IPS-11a (cell line): Measurements from ENCODE around the gene ADAMTS17.

Experiments
- H3K4me3 ChIP-seq: one replicate; pipeline ENCODE4 v1.5.1; 2013; ENCODE audit warnings: low read depth, low read length, control low read depth

ADAMTS17 gene

DNA sequence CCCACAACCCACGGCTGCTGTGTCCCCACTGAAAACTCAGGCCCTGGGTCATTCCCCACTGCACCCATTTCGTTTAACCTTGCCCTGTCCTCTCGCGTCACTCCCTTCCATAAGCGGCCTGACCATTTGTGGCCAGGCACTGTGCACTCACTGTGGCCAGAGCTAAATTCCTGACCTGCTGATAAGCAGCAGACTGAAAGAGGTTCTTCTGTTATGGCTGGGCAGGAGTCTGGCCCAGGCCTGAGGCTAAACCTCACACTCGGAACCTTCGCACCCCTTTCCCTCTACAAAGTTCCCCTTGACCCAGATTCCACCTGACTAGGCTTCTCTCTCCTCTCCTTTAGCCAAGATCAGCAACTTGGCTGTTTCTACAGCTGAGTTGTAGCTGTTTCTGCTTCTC lies 62.3 kb downstream of the ADAMTS17 start:
- no peak overlapping the region for H3K4me3 ChIP-seq

DNA sequence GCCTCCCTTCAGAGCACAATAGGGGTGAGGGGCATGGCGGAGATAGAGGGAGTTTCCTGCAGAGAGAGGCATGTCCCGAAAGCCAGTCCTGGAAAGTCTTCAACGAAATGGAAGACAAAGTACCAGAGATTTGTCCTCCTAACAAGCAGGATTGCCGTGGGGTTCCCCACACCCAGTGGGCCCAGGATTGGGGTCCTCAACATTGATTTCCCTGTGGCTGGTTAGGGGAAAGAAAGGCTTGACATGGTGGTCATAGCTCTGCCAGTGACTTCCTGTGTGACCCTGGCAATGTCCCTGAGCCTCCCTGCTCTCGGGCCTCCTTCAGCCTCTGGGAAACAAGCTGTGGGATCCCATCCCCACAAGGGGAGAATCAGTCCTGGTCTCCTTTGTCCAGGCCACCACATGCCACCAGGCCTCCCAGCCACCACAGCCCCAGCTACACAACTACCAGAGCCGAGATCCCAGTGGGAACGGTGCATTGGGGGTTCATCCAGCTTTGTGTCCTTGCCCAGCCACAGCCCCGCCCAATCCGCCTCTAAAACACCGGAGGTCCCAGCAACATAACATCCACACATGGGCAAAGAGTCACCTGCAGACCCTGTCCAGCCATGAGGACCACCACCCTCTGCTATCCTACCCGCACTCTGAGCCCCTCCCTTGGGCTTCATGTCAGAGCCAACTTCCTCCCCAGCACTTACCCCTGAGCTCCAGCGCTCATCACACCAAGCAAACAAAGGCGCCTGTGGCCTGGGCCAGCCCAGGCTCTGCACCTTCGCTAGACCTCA lies 63.0 kb downstream of the ADAMTS17 start:
- no peak overlapping the region for H3K4me3 ChIP-seq

DNA sequence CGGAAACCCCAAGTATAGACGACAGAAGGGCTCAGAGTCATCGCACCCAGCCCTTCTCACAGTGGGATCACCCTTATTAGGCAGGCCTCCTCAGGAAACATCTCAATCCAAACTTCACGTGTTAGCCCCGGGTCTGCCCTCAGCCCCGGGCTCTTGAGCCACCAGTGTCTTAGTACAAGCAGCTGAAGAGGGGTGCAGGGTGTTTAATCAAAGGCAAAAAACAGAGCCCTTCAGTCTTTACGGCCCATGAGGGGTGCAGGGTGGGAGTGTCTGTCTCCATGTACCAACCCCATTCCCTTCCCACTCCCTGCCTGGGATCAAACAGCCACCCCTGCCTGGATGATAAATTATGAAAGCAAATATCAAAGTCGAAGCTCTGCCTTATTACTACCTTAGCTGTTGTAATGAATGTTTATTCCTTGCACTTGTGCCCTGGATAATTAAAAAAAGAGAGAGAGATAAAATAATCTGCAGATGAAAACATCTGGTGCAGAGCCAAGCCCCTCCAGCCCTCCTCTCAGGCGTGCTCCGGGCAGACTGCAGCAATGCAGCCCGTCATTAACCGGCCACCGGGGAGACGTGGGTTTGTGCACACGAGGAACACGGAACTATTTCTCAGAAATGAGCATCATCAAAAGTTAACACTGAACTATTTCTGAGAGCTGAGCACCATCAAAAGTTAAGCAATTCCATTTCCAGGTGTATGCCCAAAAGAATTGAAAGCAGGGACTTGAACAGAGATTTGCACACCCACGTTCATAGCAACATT lies 64.5 kb downstream of the ADAMTS17 start:
- no peak overlapping the region for H3K4me3 ChIP-seq

DNA sequence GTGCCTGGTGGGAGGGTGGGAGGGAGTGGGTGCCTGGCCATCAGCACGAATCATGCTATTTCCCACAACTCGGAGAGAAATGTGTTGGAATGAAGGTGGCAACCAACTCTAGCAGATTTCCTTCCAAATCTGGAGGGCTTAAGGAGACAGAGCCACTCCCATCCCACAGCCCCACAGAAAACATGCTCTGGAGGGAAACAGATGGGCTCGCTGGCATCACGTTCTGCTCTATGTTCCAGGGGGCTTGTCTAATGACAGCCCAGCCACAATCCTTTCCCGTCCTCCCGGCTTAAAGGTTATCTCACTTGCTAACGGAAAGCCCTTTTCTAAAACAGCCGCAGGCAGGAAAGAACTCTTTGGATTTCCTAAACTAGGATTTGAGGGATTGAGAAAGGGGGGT lies 65.3 kb downstream of the ADAMTS17 start:
- H3K4me3 ChIP-seq, result no peak overlapping the region

DNA sequence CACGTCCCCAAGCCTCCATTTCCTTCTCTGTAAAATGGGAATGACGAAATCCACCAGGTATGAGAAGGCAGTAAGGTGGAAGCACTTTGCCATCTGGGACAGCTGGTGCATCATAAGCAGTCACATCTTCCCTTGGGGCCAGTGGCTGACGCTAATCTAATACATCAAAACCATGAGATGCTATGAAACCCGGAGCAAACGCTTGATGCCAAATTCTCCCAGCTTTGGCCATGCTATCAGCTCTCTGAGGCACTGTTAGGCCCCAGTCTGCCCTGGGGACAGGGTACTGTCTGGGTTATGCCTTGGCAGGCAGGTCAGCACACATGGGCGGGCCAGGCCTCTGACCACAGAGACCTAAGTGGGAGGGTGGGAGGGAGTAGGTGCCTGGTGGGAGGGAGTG lies 66.1 kb downstream of the ADAMTS17 start:
- no peak overlapping the region for H3K4me3 ChIP-seq

DNA sequence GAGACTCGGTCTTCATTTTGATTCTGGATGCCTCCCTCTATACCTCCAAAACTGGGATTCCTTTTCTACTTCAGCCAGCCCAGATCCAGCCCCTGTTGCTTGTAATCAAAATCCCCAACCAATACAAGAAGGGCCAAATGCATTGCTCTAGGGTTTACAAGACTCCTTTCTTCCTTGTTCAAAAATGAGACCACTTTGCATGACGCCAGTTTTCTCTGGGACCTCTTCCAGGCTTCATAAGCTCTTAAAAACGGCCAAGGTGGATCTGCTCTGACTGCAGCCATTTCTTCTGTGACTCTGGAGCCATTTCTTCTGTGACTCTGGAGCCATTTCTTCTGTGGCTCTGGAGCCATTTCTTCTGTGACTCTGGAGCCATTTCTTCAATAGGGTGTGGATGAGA lies 71.9 kb downstream of the ADAMTS17 start:
- no peak overlapping the region for H3K4me3 ChIP-seq

DNA sequence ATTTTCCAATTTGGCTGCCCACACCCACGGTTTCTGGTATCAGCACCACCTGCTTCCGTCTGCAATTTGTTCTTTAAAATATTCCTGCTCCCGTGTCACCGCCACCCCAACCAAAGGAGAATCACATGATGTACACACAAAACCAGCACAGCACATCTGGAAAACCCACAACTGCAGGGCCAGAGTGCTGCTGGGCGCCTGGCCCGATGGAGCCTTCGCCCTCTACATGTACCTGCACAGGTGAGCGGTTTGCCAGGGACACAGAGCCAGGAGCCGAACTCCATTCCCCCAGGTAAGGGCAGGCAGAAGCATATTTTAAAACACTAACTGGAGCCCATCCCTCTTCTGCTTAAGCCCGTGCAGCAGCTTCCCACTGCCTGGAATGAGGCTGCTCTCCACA lies 75.6 kb downstream of the ADAMTS17 start:
- H3K4me3 ChIP-seq, result no peak overlapping the region

DNA sequence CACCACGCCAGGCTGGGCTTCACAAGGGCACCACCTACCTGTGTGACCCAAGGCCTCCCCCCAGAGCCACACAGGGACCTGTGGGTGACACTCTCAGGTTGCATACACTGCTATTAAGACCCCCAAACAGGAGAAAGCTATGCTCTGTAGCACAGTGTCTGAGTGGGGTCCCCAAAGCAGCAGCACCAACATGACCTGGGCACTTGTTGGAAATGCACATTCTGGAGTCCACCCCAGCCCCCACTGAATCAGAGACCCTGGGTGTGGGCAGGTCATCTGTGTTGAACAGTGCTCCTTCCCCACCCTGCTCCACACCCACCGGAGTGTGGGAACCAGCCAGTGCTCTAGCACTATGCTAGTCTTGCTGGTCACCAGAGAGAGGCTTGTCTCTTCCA lies 76.1 kb downstream of the ADAMTS17 start:
- H3K4me3 ChIP-seq, result no peak overlapping the region

DNA sequence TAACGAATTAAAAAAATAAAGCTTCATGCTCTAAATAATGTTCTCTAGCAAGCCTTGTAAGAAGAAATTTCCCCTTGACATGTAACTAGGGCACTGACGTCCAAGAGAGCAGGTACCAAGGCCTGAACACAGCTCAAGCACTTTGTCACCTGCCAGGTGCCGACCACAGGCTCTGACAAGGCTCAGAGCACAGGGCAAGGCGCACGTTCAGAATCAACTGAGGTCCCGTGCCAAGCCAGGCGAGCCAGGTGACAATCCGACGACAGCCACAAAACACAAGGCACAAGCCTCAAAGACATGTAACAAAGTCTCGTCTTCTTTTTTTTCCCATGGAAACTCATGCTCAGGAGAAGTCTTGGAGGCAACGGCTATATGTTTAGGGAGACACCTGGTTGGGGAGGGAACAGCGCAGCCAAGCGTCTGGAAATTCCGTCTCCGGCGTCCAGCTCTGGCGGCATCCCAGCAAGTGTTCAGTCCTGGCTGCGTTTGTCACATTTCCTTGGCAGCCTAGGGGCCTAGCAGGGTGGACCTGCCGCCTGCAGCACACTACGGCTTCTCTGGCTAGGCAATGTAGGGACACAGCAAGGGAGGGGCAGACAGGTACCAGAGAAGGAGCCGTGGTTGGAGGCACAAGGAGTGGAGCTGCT lies 76.7 kb downstream of the ADAMTS17 start:
- no peak overlapping the region for H3K4me3 ChIP-seq

DNA sequence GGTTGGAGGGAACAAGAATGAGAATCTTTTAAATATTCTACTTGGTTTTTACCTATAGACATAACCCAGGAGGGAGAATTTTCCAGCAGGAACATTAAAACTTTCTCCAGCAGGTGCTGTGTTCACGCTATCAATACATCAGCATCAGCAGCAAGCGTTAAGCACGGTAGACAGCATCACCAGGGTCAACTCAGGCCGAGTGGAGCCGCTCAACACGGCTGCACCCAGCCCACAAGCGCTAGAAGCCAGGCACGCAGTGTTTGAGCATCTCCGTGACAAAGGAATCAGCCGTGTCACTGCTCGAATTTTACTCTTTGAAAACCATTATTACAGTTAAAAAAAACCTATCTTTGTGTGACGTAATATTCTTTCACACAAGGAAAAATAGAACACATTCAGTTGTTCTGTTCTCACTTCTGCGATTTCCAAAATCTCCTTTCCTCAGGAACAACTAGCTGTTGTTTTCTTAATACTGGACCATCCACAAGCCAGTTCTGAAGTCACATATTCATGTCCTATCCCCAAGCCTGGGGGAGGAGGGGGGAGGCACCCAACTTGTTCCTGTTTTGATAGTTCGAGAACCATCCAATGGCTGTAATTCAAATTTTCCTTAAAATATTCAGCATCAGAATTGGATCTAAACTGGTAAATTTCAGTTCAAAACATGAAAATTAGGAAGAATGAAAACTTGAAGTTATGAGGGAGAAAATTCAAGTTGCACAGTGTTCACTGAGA lies 77.9 kb downstream of the ADAMTS17 start:
- H3K4me3 ChIP-seq, result no peak overlapping the region

DNA sequence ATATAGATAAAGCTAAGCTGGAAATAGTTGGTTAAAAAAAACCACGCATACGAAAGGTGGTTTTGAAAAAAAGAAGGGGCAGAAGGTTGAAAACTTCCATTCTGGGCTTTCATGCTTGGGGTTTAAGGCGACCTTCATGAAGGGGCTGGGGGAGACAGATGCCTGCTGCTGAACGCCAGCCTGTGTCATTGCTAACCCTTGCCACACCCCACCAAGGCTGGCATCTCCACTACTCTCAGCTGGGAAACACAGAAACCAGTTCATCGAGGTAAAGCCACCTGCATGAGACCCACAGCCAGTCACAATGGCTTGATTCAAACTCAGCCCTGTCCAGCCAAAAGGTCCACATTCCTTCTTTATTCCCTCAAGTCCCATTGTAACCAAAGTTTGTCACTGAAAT lies 78.7 kb downstream of the ADAMTS17 start:
- H3K4me3 ChIP-seq, result no peak overlapping the region

DNA sequence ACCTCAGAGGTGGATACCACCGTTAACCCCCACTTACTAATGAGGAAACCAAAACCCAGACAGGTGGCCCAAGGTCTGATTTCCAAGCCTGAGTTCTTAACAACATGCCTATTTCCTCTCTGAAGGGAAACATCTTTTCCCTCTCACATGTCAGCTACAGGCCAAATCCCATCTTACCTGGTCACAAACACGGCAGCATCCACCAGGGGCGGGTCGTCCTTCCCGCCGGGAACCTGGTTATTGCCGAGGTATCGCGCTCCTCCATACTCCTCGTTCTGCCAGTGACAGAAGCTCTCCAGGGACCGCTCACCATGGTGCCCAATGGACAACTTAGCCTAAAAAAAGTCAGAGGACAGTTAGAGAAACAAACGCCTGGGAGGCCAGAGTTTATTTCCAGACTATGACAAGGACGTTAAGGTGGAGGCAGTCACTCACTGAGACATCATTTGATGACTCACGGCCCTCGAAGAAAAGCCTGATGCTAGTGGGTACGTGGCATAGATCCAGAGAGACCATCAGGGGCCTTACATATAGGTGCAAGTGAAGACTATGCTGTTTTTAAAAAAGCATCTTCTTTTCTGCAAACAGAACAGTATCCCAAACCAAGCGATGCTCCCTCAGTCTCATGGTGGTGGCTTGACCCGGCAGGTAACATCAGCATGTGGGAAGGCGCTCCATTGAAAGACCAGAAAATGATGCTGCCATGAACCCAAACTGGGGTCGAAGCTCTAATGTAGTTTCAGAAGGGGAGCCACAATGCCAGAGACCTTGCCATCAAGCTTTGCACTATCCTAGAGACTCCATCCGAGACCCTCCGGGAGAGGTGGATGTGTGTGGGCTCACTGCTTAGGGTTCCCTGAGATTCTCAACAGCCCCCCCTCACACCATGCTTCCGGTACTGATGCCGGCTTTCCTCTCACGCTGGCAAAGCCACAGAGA lies 80.2 kb downstream of the ADAMTS17 start:
- H3K4me3 ChIP-seq, result no peak overlapping the region

DNA sequence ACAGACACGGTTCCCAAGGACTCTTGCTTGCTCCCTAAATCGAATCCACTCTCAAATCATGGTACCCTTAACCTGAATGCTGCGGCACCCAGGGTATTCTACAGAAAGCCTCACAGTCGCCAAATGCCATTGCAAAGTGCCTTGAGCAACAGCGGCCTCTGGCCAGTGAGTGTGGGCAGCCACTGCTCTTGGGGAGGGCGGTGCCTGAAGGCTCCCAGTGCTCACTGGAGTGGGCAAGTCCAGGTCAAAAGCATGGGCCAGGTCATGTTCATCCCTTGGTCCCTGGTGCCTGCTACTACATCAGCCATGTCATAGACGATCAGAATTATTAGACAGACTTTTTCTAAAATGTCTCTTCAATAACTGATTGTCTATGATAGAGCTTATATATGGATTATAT lies 82.5 kb downstream of the ADAMTS17 start:
- no peak overlapping the region for H3K4me3 ChIP-seq

DNA sequence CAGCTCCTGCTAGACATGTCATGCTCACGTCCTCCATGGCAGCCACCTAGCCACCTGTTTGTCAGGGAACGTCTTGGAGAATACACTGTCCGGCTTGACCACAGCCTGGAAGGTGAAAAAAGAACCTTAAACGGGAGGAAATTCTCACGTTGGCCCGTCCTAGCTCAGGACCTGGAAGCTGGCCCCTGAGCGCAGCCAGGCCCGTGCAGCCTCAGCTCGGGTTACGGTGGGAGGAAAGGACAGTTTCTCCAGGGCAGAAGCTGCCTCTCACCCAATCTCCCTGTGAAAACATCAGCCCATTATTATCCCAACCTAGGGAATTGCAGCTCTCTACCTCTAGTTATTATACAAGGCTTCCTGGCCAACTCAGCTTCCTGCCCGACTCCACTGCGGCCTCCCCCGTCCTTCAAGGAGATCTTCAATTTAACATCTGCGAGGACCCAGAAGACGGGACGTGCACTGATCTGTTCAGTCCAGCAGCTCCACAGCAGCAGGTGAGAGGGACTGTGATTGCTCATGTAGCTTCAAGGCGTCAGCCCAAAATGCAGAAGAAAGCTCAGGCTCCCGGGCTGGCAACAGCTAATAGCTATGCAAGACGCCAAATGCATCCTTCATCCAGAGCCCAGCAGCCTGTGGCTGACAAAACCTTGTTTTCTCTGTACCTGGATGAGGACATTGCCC lies 84.7 kb downstream of the ADAMTS17 start:
- H3K4me3 ChIP-seq, result no peak overlapping the region

DNA sequence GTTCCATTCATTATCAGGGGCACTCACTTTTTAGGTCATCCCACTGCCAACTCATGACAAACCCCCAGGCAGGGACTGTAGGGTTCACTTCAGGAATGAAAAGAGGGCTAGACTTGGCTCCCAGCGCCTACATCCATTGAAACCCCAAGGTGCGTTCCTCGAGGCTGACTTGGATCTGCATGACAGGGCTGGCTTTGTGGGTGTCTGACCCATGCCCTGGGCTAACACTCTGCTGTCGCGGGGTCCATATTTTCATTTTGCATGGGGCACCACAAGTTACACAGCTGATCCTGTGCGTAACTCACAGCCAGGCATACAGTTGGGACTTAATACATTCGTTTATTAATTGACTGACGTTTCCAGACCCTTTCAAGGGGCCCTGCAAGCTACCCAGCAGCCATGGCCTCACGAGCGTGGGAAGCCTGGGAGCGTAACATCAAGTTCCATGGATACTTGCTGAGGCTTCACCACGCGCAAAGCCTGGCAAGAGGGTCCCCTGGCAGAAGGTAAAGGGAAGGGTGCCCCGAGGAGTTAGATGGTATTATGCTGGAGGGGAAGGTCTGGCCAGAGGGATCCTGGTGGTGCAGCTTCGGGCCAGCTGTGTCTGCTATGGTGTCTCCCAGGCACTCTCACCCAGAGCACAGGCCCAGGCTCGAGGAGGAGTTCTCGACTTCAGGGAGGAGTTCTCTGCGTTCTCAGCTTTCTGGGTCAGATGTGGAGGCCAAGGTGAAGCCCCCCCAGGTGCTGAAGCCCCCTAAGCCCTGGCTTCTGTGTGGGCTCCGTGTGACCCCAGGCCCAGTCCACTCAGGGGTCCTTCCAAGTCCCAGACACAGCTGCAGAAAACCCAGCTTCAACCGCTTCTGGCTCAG lies 85.4 kb downstream of the ADAMTS17 start:
- no peak overlapping the region for H3K4me3 ChIP-seq

DNA sequence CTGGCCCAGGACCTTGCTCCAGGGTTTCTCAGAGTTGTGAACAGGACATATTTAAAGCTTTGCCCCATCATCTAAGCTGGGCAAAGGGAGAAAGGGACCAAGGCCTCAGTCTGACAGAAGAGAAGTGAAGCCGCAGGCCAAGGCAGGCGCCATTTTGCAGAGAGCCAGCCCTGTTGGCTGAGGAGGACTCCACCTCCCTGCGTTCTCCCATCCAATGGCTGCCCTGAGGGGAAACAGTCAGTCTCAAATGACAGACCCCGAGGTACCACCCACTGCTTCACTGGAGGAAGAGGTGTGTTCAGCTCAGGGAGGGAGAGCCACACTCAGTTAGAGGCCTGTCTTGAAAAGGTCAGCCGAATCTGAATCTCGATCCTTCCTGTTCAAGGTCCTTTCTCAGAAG lies 86.1 kb downstream of the ADAMTS17 start:
- no peak overlapping the region for H3K4me3 ChIP-seq

DNA sequence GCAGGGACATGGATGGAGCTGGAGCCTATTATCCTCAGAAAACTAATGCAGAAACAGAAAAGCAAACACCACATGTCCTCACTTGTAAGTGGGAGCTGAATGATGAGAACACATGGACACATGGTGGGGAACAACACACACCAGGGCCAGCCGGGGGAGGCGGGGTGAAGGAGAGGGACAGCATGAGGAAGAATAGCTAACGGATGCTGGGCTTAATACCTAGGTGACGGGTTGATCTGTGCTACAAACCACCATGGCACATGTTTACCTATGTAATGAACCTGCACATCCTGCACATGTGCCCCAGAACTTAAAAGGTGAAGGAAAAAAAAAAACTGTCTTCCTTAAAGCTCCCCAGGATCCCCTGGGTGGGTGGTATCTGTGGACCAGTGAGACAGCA lies 87.1 kb downstream of the ADAMTS17 start:
- no peak overlapping the region for H3K4me3 ChIP-seq

DNA sequence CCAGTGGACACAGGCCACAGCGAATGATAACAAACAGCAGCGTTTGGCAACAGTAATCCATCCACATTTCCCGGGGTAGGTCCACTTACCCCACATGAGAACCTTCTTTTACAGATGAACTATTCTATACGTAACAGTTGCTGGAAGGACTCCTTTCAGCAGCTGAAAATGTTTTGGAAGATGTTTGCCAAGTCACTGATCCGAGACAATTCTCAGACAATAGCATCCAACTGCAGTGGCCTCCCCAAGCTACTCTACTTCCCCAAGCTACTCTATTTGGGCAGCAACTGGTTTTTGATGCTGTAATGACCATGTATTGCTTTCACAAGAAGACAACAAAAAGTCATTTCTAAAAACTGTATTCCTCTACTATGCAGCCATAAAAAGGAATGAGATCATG lies 87.5 kb downstream of the ADAMTS17 start:
- H3K4me3 ChIP-seq, result no peak overlapping the region

DNA sequence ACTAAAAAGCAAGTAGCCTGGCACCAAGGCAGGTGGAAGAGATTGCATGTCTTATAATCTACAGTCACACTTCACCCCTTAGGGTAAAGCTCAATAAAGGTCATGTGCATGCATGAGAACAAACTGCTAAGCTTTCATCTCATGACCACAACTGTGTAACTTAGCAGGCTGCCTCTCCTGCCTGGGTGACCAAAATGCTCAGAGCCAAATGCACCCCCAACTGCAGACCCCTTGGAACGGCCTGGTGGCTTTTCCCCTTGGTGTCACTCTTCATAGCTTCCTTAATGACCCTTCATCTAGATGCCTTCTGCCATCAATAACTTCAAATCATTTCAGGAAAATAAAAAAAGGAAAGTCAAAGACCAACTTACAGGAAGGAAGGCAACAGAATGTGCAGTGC lies 88.1 kb downstream of the ADAMTS17 start:
- H3K4me3 ChIP-seq, result no peak overlapping the region
